ENCODE data around the gene GALNTL6.

DNA sequence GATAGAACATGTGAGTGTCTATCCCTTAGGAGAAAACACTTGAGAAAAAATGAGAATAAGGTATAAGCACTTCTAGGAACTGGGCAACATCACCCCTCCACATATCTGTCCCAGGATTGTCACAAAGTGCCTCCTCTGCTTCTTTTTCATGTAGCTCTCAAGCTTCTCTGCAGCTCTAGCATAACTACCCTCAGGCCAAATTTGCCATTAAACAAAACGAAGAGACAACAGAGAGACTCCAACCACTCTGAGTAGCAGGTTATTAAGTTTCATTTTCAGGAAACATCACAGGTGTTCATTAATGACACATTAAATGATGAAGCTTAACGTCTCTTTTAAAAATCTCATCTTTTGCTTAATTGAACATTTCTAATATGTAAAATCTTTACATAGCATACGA is 580.0 kb downstream of the GALNTL6 start:
- TF ChIP-seq POLR2A (IDR thresholded peaks at IDR 0.05; ENCODE audit: low read length), result no peak
- no peak for TF ChIP-seq GATA1 (IDR thresholded peaks at IDR 0.05; ENCODE audit: low read depth, low read length)
